Panc1 (cell line): ENCODE data around the gene TMOD4.

Experiments used
- CTCF ChIP-seq: fragments of 450-650 bp; IDR thresholded peaks from 2 replicates; pipeline ENCODE4 v1.5.1; 2017; ENCODE audit warnings: mild to moderate bottlenecking
- POLR2AphosphoS5 ChIP-seq: IDR thresholded peaks from 2 replicates; pipeline ENCODE4 v1.6.1; 2012; ENCODE audit warnings: mild to moderate bottlenecking, low read depth, low read length, moderate library complexity
- SIN3A ChIP-seq: IDR thresholded peaks from 2 replicates; pipeline ENCODE4 v1.6.1; 2012; ENCODE audit warnings: low read depth, mild to moderate bottlenecking, low read length, moderate library complexity, borderline replicate concordance; ENCODE audit not compliant: insufficient read depth
- TCF7L2 ChIP-seq: IDR thresholded peaks from 2 replicates; pipeline ENCODE4 v1.6.1; 2011; ENCODE audit warnings: mild to moderate bottlenecking, low read depth, low read length, inconsistent platforms
- TF ChIP-seq, protein P1 (sequence below), 2 experiments: IDR thresholded peaks; 2 replicates each; pipeline ENCODE4 v1.6.1; 2011 to 2012; ENCODE audit warnings: low read depth in 2 of 2, control low read depth in 1 of 2, low read length in 1 of 2, mild to moderate bottlenecking in 1 of 2, moderate library complexity in 1 of 2; ENCODE audit not compliant: insufficient read depth in 1 of 2

- TF ChIP-seq CTCF (no peak), TCF7L2 (no peak), POLR2AphosphoS5 (no peak), SIN3A (no peak)
- TF ChIP-seq, protein P1, sequence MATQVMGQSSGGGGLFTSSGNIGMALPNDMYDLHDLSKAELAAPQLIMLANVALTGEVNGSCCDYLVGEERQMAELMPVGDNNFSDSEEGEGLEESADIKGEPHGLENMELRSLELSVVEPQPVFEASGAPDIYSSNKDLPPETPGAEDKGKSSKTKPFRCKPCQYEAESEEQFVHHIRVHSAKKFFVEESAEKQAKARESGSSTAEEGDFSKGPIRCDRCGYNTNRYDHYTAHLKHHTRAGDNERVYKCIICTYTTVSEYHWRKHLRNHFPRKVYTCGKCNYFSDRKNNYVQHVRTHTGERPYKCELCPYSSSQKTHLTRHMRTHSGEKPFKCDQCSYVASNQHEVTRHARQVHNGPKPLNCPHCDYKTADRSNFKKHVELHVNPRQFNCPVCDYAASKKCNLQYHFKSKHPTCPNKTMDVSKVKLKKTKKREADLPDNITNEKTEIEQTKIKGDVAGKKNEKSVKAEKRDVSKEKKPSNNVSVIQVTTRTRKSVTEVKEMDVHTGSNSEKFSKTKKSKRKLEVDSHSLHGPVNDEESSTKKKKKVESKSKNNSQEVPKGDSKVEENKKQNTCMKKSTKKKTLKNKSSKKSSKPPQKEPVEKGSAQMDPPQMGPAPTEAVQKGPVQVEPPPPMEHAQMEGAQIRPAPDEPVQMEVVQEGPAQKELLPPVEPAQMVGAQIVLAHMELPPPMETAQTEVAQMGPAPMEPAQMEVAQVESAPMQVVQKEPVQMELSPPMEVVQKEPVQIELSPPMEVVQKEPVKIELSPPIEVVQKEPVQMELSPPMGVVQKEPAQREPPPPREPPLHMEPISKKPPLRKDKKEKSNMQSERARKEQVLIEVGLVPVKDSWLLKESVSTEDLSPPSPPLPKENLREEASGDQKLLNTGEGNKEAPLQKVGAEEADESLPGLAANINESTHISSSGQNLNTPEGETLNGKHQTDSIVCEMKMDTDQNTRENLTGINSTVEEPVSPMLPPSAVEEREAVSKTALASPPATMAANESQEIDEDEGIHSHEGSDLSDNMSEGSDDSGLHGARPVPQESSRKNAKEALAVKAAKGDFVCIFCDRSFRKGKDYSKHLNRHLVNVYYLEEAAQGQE (IDR thresholded peaks at IDR 0.05; ENCODE audit: insufficient read depth in 1 of 2, low read depth in 2 of 2, low read length in 1 of 2) = no peak
Measured at GRCh38 chr1:151166505-151166956, 9.2 kb downstream of the TMOD4 start.
